Endodermal cell (in vitro differentiated cells): ENCODE measurements around the gene SMCO4. TPM values are rescaled to one million over a fixed set of nuclear protein-coding genes. Genes with fewer than 3 reads are reported as not detected.
"Not testable (repeated sequence)": the region's sequence is repeated elsewhere in the genome, so short reads cannot be mapped to it uniquely, and the experiment has no call there.

Experiments
- DNase-seq: peaks from one replicate; pipeline ENCODE4 v3.0.0-alpha.2; 2017
- H3K27ac ChIP-seq: 2 replicates; pipeline ENCODE4 v1.5.1; 2013; ENCODE audit warnings: mild to moderate bottlenecking, low read depth, low read length, moderate library complexity
- H3K27me3 ChIP-seq: 2 replicates; pipeline ENCODE4 v1.6.1; 2013; ENCODE audit warnings: mild to moderate bottlenecking, low read length, moderate library complexity; ENCODE audit not compliant: insufficient read depth, control insufficient read depth, poor library complexity, severe bottlenecking
- H3K36me3 ChIP-seq: 2 replicates; pipeline ENCODE4 v1.7.0; 2013; ENCODE audit warnings: mild to moderate bottlenecking, low read length, moderate library complexity; ENCODE audit not compliant: control insufficient read depth, insufficient read depth
- H3K4me1 ChIP-seq: one replicate; pipeline ENCODE4 v1.7.0; 2013; ENCODE audit warnings: low read length; ENCODE audit not compliant: control insufficient read depth, insufficient read depth
- H3K4me3 ChIP-seq: 2 replicates; pipeline ENCODE4 v1.5.1; 2013; ENCODE audit warnings: mild to moderate bottlenecking, low read length, moderate library complexity
- H3K9ac ChIP-seq: 2 replicates; pipeline ENCODE4 v1.6.1; 2013; ENCODE audit warnings: mild to moderate bottlenecking, low read length, moderate library complexity; ENCODE audit not compliant: poor library complexity, severe bottlenecking; ENCODE audit errors: extremely low read depth
- H3K9me3 ChIP-seq: 2 replicates; pipeline ENCODE4 v1.6.1; 2013; ENCODE audit warnings: mild to moderate bottlenecking, low read length, moderate library complexity; ENCODE audit not compliant: control insufficient read depth
- H3K27ac Mint-ChIP-seq: 2 replicates; pipeline ENCODE4 v1.8.0; 2020; ENCODE audit warnings: mixed read lengths
- H3K27me3 Mint-ChIP-seq: 2 replicates; pipeline ENCODE4 v1.8.0; 2021; ENCODE audit warnings: mild to moderate bottlenecking, mixed read lengths; ENCODE audit not compliant: insufficient read depth
- H3K36me3 Mint-ChIP-seq: 2 replicates; pipeline ENCODE4 v1.8.0; 2020; ENCODE audit warnings: low read depth, mixed read lengths
- H3K4me1 Mint-ChIP-seq: 2 replicates; pipeline ENCODE4 v1.8.0; 2020; ENCODE audit warnings: mixed read lengths
- H3K4me3 Mint-ChIP-seq: 2 replicates; pipeline ENCODE4 v1.8.0; 2020; ENCODE audit warnings: mild to moderate bottlenecking, moderate library complexity, mixed read lengths
- H3K9me3 Mint-ChIP-seq: 2 replicates; pipeline ENCODE4 v1.8.0; 2020; ENCODE audit warnings: mild to moderate bottlenecking, mixed read lengths
- CTCF ChIP-seq: fragments of 200-600 bp; sonication (generic); conservative IDR thresholded peaks from 2 replicates; pipeline ENCODE4 v1.5.0; 2021; ENCODE audit warnings: antibody characterized with exemption, mild to moderate bottlenecking
- WGBS, 2 experiments: methylation state at CpG; one replicate each; pipeline versions ENCODE4 v1.1.5 to v1.1.7; 2013; ENCODE audit warnings: missing lambda C conversion rate in 2 of 2, mixed read lengths in 1 of 2; ENCODE audit not compliant: insufficient coverage in 1 of 2, insufficient read length in 1 of 2; 5-methylcytosine and 5-hydroxymethylcytosine counted together
- total RNA-seq, 2 donors: library from RNA; stranded (reverse); fragmentation: NEBNext Ultra II Directional in 1 of 2; extraction: Animal tissue kit (Norgen Biotek cat#: 25700) in 1 of 2; gene quantifications; 2 replicates in 1 of 2; 3 replicates in 1 of 2; pipeline ENCODE4 v1.2.1, GENCODE V29; 2021

SMCO4 gene
- total RNA-seq, 2 donors from 2014 or later: 27.3 to 47.7 TPM

- Histone ChIP-seq H3K4me3 (no peak overlapping the region), H3K36me3 (no peaks in the 10 kb centered on the region), H3K4me1 (no peaks in the 10 kb centered on the region), H3K9me3 (no peaks in the 10 kb centered on the region), H3K27ac (no peak overlapping the region), H3K9ac (no peak overlapping the region), H3K27me3 (no peaks in the 10 kb centered on the region)
- H3K27me3 Mint-ChIP-seq: peaks cover 3% of the 10 kb centered on the region
- DNase-seq: no peak
- no peaks in the 10 kb centered on the region for H3K36me3 Mint-ChIP-seq
- TF ChIP-seq CTCF: no peak
- H3K4me1 Mint-ChIP-seq: no peaks in the 10 kb centered on the region
- H3K9me3 Mint-ChIP-seq: no peaks in the 10 kb centered on the region
- no peak overlapping the region for H3K4me3 Mint-ChIP-seq
- H3K27ac Mint-ChIP-seq: no peak overlapping the region
- 90 to 94% methylated on average over 4 to 8 of the region's 8 CpGs for WGBS, 2 experiments
Observed at GRCh38 chr11:93587858-93588581, 44.8 kb upstream of the SMCO4 start.

GRCh38 chr11:93587425-93587824 lies 44.2 kb upstream of the SMCO4 start:
- not testable (repeated sequence) for H3K27me3 Mint-ChIP-seq, H3K27ac Mint-ChIP-seq, H3K27ac ChIP-seq, H3K9me3 ChIP-seq, H3K4me1 Mint-ChIP-seq, H3K36me3 ChIP-seq, H3K4me1 ChIP-seq, H3K27me3 ChIP-seq, H3K9me3 Mint-ChIP-seq, H3K4me3 ChIP-seq, H3K36me3 Mint-ChIP-seq, DNase-seq, H3K9ac ChIP-seq, H3K4me3 Mint-ChIP-seq
- WGBS, 2 experiments: 93% methylated on average over 1 of the region's 1 CpG; no CpG with 5 or more reads in 1 of the 2 experiments

- Histone ChIP-seq H3K4me3 (no peak overlapping the region), H3K4me1 (no peaks in the 10 kb centered on the region), H3K36me3 (no peaks in the 10 kb centered on the region), H3K9ac (no peak overlapping the region), H3K27ac (no peak overlapping the region), H3K9me3 (no peaks in the 10 kb centered on the region), H3K27me3 (no peaks in the 10 kb centered on the region)
- Mint-ChIP-seq H3K27me3 (peaks cover 7% of the 10 kb centered on the region), H3K4me1 (no peaks in the 10 kb centered on the region), H3K27ac (no peak overlapping the region), H3K4me3 (no peak overlapping the region), H3K36me3 (no peaks in the 10 kb centered on the region), H3K9me3 (peaks cover 5% of the 10 kb centered on the region)
- DNase-seq: no peak
- no peak for TF ChIP-seq CTCF
Observed at GRCh38 chr11:93585758-93586157, 42.6 kb upstream of the SMCO4 start.

- Histone ChIP-seq H3K36me3 (no peaks in the 10 kb centered on the region), H3K4me3 (no peak overlapping the region), H3K4me1 (no peaks in the 10 kb centered on the region), H3K27me3 (no peaks in the 10 kb centered on the region), H3K27ac (no peak overlapping the region), H3K9me3 (peaks cover 11% of the 10 kb centered on the region), H3K9ac (no peak overlapping the region)
- Mint-ChIP-seq H3K27me3 (peaks cover 5% of the 10 kb centered on the region), H3K9me3 (peaks cover 11% of the 10 kb centered on the region), H3K36me3 (no peaks in the 10 kb centered on the region), H3K27ac (no peak overlapping the region), H3K4me1 (no peaks in the 10 kb centered on the region), H3K4me3 (no peak overlapping the region)
- TF ChIP-seq CTCF: no peak
- no peak for DNase-seq
Observed at GRCh38 chr11:93583490-93583889, 40.3 kb upstream of the SMCO4 start.
